ENCODE data around the gene THBS1.

Gene THBS1

DNA sequence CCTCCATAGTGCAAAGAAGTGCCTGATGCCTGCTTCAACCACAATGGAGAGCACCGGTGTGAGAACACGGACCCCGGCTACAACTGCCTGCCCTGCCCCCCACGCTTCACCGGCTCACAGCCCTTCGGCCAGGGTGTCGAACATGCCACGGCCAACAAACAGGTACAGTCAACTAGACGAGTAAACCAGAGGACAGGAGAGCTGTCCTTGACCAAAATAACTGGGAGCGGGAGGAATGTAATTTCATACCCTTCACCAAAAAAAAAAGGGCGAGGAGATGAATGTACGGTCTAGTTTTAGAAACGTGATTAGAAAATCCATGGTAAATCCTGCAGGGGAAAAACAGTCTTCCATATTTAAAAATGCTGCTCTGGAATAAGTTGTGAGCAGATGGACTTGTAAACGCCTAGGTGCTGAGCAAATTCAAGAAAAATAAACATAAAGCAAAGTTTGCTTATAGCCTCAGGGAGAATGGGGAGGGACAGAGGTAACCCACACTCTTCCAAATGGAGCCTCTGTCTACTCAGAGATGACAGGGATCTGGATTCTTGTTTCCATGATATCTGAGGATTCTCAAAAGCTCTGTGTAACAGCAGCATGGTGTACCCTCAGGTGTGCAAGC is 8.4 kb downstream of the THBS1 start:
- DNase-seq: no peak

DNA sequence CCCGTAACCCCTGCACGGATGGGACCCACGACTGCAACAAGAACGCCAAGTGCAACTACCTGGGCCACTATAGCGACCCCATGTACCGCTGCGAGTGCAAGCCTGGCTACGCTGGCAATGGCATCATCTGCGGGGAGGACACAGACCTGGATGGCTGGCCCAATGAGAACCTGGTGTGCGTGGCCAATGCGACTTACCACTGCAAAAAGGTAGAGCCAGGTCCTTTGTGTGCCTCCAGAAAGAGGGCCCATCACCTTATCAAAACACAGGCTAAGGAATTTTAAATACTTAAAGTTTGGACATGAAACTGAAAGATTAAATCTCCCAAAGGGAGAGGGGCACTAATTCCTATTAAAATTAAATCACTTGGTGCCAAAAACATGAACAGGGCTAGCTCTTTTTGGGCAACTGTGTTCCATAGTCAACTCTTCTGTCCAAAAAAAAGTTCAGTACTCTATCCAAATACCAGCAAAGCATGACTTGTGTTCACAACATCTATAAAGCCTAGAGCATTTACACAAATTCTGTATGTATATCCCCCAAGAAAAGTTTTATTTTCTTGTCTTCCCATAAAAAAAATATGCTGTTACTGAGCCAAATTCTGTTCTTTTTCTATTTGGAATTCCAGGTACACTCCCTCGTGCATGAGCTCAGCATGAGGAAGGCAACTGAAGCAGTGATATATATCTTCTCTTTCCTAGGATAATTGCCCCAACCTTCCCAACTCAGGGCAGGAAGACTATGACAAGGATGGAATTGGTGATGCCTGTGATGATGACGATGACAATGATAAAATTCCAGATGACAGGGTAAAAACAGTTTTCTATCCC is 9.2 kb downstream of the THBS1 start:
- DNase-seq: no peak

DNA sequence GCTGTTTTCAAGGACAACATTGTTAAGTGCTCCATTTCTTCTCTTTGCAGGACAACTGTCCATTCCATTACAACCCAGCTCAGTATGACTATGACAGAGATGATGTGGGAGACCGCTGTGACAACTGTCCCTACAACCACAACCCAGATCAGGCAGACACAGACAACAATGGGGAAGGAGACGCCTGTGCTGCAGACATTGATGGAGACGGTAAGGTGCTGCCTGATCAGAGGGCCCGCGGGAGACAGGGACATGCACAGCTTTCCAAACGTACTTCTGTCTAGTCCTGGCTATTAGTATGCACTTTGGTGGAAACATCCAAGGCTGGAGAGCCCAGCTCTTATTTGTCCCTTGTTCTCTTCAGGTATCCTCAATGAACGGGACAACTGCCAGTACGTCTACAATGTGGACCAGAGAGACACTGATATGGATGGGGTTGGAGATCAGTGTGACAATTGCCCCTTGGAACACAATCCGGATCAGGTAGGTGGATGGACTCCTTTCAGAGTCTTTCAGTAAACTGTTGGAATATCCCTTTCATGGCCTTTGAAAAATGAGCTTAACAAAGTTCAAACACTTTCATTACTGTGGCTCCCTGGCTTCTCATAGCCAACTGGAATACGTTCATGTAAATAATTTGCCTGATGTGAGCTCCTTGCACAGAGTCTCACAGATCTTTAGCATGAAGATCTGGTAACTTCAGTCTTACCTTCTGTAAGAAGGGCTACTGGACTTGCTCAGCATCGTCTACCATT is 10.4 kb downstream of the THBS1 start:
- DNase-seq: no peak

DNA sequence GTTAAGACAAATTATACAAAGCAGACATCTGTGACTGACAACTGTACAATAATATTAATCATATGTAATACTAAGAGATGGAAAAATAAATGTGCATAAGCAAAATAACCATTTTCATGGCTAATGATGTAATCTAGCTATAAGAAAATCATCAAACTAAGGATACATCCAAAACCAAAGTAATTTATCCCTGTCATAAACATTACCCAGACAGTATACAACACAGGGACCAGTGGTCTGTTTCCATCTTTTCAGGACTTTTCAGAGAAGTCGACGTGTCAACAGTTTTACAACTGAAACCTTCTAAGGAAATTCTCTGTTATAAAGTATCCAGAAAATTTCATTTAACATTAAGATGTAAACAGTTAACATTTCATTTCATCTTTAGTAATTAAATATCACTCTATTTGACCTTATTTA is 11.0 kb downstream of the THBS1 start:
- no peak for DNase-seq

DNA sequence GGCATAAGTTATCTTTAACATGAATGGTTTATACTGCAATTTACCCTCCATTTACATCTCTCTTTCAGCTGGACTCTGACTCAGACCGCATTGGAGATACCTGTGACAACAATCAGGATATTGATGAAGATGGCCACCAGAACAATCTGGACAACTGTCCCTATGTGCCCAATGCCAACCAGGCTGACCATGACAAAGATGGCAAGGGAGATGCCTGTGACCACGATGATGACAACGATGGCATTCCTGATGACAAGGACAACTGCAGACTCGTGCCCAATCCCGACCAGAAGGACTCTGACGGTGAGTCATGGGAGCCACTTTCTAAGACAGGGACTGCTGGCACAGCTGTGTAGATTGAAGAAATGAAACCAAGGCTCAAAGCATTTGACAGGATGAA is 11.6 kb downstream of the THBS1 start:
- no peak for DNase-seq

DNA sequence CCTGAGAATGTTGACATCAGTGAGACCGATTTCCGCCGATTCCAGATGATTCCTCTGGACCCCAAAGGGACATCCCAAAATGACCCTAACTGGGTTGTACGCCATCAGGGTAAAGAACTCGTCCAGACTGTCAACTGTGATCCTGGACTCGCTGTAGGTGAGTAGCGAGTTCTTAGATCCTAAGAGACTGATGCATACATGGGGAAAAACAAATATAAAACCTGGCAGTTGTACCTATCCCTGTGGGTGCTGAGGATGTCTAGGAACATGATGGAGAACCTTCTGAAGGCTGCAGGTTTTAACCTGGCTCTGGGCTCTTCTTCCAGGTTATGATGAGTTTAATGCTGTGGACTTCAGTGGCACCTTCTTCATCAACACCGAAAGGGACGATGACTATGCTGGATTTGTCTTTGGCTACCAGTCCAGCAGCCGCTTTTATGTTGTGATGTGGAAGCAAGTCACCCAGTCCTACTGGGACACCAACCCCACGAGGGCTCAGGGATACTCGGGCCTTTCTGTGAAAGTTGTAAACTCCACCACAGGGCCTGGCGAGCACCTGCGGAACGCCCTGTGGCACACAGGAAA is 12.3 kb downstream of the THBS1 start:
- no peak for DNase-seq

DNA sequence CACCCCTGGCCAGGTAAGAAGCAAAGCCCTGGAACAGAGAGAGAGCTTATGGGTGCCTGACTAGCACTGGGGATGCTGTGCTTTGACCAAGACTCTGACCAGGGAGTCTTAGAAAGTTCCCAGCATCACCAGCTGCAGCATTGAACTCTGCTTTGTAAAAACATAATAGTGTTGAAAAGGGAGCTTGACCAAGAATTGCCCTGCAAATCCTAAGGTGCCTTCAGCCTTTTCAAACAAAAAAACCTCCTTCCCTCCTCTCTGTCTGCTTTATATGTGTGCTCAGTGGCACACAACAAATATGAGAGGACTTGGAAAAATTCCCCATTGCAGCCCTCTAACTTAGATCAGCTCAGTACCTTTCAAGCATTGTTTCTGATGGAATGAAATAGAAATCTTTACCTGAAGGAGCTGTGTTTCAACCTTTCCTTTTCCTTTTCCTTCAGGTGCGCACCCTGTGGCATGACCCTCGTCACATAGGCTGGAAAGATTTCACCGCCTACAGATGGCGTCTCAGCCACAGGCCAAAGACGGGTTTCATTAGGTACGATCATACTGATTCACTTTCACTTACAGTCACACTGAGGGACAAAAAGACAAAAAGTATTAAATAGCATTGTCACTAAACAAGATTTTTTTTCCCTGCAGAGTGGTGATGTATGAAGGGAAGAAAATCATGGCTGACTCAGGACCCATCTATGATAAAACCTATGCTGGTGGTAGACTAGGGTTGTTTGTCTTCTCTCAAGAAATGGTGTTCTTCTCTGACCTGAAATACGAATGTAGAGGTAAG is 13.0 kb downstream of the THBS1 start:
- DNase-seq: no peak

DNA sequence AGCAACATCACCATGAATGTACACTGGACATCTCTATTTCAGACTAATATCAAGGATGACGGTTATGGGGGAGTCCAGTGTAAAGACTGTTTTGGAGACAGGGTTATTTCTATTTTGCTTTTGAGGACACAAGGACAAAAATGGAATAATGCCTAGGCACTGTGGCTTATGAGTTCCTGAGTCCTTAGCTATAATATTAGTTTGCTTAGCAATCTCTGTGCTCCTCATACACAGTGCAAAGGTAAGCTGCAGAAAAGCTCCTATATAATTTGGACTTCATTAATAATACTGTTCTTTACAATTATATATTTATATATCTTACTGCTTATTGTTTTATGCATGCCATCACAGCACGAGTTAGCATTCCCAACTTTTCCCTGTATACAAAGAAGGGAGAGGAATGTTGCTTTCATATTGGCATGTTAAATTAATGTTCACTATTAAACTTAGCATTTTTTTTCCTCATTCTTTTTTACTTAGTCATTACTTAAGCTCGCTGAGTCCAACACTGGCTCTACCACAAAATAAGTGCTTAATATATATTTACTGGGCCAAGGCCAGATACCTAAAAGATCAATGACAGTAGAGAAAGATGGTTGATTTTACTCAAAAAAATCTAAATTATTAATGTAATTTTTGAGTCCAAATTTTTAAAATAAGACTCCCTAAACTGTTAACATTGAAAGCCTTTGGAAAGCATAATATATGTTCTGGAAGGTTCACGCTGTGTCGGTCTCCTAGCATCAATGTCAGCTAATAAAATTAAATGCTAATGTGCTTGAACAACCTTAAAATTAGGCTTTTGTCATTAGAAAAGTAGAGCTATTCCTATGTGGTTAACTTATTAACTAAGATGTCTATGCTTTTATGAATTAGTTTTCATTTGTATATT is 13.8 kb downstream of the THBS1 start:
- DNase-seq: no peak

DNA sequence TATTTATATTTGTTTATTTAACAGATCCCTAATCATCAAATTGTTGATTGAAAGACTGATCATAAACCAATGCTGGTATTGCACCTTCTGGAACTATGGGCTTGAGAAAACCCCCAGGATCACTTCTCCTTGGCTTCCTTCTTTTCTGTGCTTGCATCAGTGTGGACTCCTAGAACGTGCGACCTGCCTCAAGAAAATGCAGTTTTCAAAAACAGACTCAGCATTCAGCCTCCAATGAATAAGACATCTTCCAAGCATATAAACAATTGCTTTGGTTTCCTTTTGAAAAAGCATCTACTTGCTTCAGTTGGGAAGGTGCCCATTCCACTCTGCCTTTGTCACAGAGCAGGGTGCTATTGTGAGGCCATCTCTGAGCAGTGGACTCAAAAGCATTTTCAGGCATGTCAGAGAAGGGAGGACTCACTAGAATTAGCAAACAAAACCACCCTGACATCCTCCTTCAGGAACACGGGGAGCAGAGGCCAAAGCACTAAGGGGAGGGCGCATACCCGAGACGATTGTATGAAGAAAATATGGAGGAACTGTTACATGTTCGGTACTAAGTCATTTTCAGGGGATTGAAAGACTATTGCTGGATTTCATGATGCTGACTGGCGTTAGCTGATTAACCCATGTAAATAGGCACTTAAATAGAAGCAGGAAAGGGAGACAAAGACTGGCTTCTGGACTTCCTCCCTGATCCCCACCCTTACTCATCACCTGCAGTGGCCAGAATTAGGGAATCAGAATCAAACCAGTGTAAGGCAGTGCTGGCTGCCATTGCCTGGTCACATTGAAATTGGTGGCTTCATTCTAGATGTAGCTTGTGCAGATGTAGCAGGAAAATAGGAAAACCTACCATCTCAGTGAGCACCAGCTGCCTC is 14.7 kb downstream of the THBS1 start:
- DNase-seq: no peak

DNA sequence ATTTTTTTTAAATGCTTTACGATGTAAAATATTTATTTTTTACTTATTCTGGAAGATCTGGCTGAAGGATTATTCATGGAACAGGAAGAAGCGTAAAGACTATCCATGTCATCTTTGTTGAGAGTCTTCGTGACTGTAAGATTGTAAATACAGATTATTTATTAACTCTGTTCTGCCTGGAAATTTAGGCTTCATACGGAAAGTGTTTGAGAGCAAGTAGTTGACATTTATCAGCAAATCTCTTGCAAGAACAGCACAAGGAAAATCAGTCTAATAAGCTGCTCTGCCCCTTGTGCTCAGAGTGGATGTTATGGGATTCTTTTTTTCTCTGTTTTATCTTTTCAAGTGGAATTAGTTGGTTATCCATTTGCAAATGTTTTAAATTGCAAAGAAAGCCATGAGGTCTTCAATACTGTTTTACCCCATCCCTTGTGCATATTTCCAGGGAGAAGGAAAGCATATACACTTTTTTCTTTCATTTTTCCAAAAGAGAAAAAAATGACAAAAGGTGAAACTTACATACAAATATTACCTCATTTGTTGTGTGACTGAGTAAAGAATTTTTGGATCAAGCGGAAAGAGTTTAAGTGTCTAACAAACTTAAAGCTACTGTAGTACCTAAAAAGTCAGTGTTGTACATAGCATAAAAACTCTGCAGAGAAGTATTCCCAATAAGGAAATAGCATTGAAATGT is 15.6 kb downstream of the THBS1 start:
- DNase-seq: no peak

DNA sequence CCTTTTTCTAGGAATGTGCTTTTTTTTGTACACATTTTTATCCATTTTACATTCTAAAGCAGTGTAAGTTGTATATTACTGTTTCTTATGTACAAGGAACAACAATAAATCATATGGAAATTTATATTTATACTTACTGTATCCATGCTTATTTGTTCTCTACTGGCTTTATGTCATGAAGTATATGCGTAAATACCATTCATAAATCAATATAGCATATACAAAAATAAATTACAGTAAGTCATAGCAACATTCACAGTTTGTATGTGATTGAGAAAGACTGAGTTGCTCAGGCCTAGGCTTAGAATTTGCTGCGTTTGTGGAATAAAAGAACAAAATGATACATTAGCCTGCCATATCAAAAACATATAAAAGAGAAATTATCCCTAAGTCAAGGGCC is 16.5 kb downstream of the THBS1 start:
- no peak for DNase-seq

DNA sequence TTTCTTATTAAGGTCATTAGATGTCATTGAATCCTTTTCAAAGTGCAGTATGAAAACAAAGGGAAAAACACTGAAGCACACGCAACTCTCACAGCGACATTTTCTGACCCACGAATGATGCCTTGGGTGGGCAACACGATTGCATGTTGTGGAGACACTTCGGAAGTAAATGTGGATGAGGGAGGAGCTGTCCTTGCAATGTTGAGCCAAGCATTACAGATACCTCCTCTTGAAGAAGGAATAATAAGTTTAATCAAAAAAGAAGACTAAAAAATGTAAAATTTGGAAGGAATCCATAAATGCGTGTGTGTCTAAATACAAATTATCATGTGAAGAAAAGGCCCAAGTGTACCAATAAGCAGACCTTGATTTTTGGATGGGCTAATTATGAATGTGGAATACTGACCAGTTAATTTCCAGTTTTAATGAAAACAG is 16.9 kb downstream of the THBS1 start:
- DNase-seq: no peak

DNA sequence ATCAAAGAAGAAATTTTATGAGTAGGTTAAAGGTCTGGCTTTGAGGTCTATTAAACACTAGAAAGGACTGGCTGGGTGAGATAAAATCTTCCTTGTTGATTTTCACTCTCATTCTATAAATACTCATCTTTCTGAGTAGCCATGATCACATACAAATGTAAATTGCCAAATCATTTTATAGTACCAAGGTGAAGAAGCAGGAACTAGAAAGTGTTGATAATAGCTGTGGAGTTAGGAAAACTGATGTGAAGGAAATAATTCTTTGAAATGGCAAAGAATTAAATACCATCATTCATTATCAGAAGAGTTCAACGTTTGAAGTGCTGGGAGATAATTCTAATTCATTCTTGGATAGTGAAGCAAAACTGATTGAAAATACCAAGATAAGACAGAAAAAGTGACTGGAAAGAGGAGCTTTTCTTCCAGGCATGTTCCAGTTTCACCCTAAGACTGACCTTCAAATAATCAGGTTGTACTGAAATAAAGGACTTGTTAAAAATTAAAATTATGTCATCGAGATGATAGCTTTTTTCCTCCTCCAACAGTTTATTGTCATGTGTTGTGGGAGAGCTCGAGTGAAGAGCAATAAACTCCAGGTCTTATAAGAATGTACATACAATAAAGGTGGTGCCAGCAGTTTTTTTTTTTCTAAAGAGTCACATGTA is 17.4 kb downstream of the THBS1 start:
- DNase-seq: no peak

DNA sequence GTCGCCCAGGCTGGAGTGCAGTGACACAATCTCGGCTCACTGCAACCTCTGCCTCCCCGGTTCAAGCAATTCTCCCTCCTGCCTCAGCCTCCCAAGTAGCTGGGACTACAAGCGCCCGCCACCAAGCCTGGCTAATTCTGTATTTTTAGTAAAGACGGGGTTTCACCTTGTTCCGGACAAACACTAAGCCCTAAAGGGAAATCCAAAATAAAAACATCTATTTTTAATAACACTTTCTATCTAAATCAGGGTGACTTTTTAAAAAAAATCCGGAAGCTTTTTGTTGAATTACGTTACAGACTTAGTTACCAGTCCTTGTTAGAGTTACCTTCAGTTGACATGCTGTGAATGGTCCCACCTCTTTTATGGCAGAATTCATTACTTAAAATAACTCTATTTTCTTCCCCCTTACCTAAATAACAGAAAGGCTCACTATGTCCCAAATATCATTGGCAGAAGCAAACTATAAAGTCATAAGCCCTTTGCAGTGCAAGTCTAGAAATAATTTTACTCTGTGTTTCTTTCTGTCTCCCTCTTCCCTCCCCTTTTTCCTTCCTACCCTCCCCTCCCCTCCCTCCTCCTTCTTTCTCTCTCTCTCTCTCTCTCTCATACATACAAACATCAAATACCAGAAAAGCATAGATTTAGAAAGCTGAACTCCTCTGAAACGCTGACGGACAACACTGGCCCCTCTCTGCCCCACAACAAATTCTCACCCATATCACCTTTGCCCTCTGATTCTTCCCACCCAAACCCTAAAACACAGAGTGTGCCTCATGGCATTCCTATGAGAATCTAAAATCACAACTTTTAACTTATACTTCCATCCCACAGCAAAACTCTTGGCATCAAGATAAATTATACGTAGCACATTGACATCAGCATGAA is 18.3 kb downstream of the THBS1 start:
- DNase-seq: no peak

DNA sequence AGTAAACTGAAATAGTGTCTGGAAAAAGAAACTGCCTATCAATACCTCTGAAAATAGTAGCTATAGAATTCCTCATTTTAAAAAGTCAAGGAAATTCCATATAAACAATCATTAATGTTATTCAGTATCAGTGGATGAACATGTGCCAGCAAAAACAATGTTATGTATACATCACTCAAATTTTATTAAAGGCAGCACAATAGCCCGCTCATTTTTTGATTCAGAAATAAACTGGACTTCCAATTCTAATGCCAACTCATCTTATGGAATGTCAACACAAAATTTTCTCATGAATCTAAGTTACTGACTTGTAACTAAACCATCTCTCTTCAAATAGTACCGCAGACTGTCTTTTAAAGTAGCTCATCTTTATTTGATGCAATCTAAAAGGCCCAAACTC is 19.0 kb downstream of the THBS1 start:
- DNase-seq: no peak

DNA sequence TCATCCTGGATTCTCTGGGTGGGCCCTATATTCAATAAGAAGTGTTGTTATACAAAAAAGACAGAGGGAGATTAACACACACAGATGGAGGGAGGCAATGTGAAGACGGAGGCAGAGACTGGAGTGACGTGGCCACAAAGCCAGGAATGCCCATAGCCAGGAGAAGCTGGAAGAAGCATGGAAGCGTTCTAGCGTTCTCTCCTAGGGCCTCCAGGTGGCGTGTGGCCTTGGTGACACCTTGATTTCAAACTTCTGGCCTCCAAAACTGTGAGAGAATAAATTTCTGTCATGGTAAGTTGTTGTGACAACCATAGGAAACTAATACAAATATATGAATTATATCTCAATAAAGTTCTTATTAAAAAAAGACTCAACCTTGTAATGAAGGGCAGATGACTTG is 21.3 kb downstream of the THBS1 start:
- DNase-seq: no peak

DNA sequence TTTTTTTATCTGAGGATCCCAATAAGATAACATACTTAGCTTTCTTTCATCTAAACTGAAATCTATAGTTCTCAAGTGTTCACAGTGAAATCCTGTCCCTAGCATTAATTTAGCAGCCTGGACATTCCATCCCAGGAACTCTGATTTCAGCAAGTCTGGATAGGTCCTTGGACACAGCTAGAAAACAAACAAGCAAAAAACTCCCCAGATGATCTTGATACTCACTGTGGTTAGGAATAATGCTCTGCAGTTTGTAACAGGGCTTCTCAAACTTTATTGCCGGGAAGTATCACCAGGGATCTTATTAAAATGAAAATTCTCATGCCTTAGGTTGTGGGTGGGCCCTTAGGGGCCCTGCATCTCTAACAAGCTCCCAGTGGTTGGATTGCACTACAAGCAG is 24.3 kb downstream of the THBS1 start:
- DNase-seq: no peak

All from C1 segment of cervical spinal cord (tissue), 14 donors.